Measurements from ENCODE around the gene ST6GAL1. TPM values are rescaled to one million over a fixed set of nuclear protein-coding genes. Genes with fewer than 3 reads are reported as not detected.
A peak's percentile ranks its signal among the peaks of the same experiment; 100 is the strongest.
"Not testable (repeated sequence)": the region's sequence is repeated elsewhere in the genome, so short reads cannot be mapped to it uniquely, and the experiment has no call there.

Gene ST6GAL1
- polyA plus RNA-seq, 3 donors from 2014 or later: 49.8 to 142 (median 74.4) TPM

GRCh38 chr3:187020376-187020775, 90.0 kb downstream of the ST6GAL1 start:
- Mint-ChIP-seq H3K27me3 (ENCODE audit: low read depth in 3 of 3) (peaks cover 1 to 2% (median 1%) of the 10 kb centered on the region in 3 donors), H3K4me3 (no peak overlapping the region)

GRCh38 chr3:187021748-187022402, 91.5 kb downstream of the ST6GAL1 start:
- H3K27ac Mint-ChIP-seq: peak overlapping the region in 5 of 6 donors; percentile 5 to 72 (median 46)
- DNase-seq: no peak
- peaks cover 52 to 86% of the 10 kb centered on the region in 2 donors for H3K4me1 Mint-ChIP-seq
- peaks cover 0 to 3% (median 2%) of the 10 kb centered on the region in 3 donors for H3K27me3 Mint-ChIP-seq (ENCODE audit: low read depth in 3 of 3)
- H3K4me3 Mint-ChIP-seq: no peak overlapping the region
- no peaks in the 10 kb centered on the region for H3K9me3 Mint-ChIP-seq
- peaks cover 4 to 12% (median 4%) of the 10 kb centered on the region in 3 donors for H3K36me3 Mint-ChIP-seq

More at GRCh38 chr3:187020376-187020775, 90.0 kb downstream of the ST6GAL1 start:
- H3K27ac Mint-ChIP-seq: peak overlapping the region in 4 of 6 donors; percentile 20 to 83 (median 62)
- H3K9me3 Mint-ChIP-seq: no peaks in the 10 kb centered on the region
- no peak for DNase-seq
- peaks cover 50 to 86% of the 10 kb centered on the region in 2 donors for H3K4me1 Mint-ChIP-seq
- H3K36me3 Mint-ChIP-seq: peaks cover 4 to 12% (median 12%) of the 10 kb centered on the region in 3 donors

GRCh38 chr3:187022403-187023029, 92.2 kb downstream of the ST6GAL1 start:
- H3K4me3 Mint-ChIP-seq: no peak overlapping the region
- no peak for DNase-seq
- peak overlapping the region in 5 of 6 donors; percentile 10 to 73 (median 62) for H3K27ac Mint-ChIP-seq
- no peaks in the 10 kb centered on the region for H3K9me3 Mint-ChIP-seq
- peaks cover 4 to 12% (median 4%) of the 10 kb centered on the region in 3 donors for H3K36me3 Mint-ChIP-seq
- H3K4me1 Mint-ChIP-seq: peaks cover 57 to 86% of the 10 kb centered on the region in 2 donors
- H3K27me3 Mint-ChIP-seq (ENCODE audit: low read depth in 3 of 3): peaks cover 0 to 3% (median 2%) of the 10 kb centered on the region in 3 donors

GRCh38 chr3:187023340-187023739, 93.0 kb downstream of the ST6GAL1 start:
- H3K27ac Mint-ChIP-seq: peak overlapping the region in 4 of 6 donors; percentile 26 to 73 (median 43)
- H3K9me3 Mint-ChIP-seq; H3K27me3 Mint-ChIP-seq (ENCODE audit: low read depth in 3 of 3); DNase-seq; H3K36me3 Mint-ChIP-seq; H3K4me3 Mint-ChIP-seq: not testable (repeated sequence)
- H3K4me1 Mint-ChIP-seq: peaks cover 65 to 86% of the 10 kb centered on the region in 2 donors

- Mint-ChIP-seq H3K27me3 (ENCODE audit: low read depth in 3 of 3) (peaks cover 0 to 2% (median 2%) of the 10 kb centered on the region in 3 donors), H3K4me3 (peak overlapping the region; percentile 68 to 75 (median 71)), H3K27ac (peak overlapping the region; percentile 65 to 89 (median 81)), H3K36me3 (peaks cover 2 to 6% (median 4%) of the 10 kb centered on the region in 3 donors), H3K4me1 (peaks cover 67 to 86% of the 10 kb centered on the region in 2 donors), H3K9me3 (no peaks in the 10 kb centered on the region)
- no peak for DNase-seq
Observed at GRCh38 chr3:187024536-187025226, 94.4 kb downstream of the ST6GAL1 start.

GRCh38 chr3:187025254-187025655, 94.9 kb downstream of the ST6GAL1 start:
- Mint-ChIP-seq H3K4me3 (peak overlapping the region; percentile 68 to 75 (median 71)), H3K36me3 (peaks cover 0 to 6% (median 4%) of the 10 kb centered on the region in 3 donors), H3K4me1 (peaks cover 72 to 88% of the 10 kb centered on the region in 2 donors), H3K27ac (peak overlapping the region; percentile 65 to 89 (median 81)), H3K9me3 (no peaks in the 10 kb centered on the region), H3K27me3 (ENCODE audit: low read depth in 3 of 3) (peaks cover 0 to 2% (median 2%) of the 10 kb centered on the region in 3 donors)
- DNase-seq: no peak

- Mint-ChIP-seq H3K36me3 (peaks cover 0 to 6% (median 4%) of the 10 kb centered on the region in 3 donors), H3K4me1 (peaks cover 74 to 88% of the 10 kb centered on the region in 2 donors), H3K9me3 (no peaks in the 10 kb centered on the region), H3K27ac (peak overlapping the region; percentile 65 to 89 (median 81)), H3K27me3 (ENCODE audit: low read depth in 3 of 3) (peaks cover 0 to 2% (median 2%) of the 10 kb centered on the region in 3 donors), H3K4me3 (peak overlapping the region; percentile 68 to 75 (median 71))
- DNase-seq: no peak
Observed at GRCh38 chr3:187025656-187026316, 95.5 kb downstream of the ST6GAL1 start.

GRCh38 chr3:187026317-187026670, 96.0 kb downstream of the ST6GAL1 start:
- Mint-ChIP-seq H3K27me3 (ENCODE audit: low read depth in 3 of 3) (peaks cover 0 to 2% (median 2%) of the 10 kb centered on the region in 3 donors), H3K36me3 (peaks cover 0 to 6% (median 4%) of the 10 kb centered on the region in 3 donors), H3K27ac (peak overlapping the region; percentile 65 to 89 (median 81)), H3K4me1 (peaks cover 79 to 92% of the 10 kb centered on the region in 2 donors), H3K9me3 (no peaks in the 10 kb centered on the region), H3K4me3 (peak overlapping the region; percentile 61 to 75 (median 71))
- DNase-seq: no peak

GRCh38 chr3:187027531-187028278, 97.4 kb downstream of the ST6GAL1 start:
- peak overlapping the region; percentile 44 to 73 (median 64) for H3K4me3 Mint-ChIP-seq
- peak overlapping the region; percentile 66 to 90 (median 81) for H3K27ac Mint-ChIP-seq
- H3K27me3 Mint-ChIP-seq (ENCODE audit: low read depth in 3 of 3): peaks cover 0 to 2% (median 2%) of the 10 kb centered on the region in 3 donors
- H3K9me3 Mint-ChIP-seq: no peaks in the 10 kb centered on the region
- H3K4me1 Mint-ChIP-seq: peaks cover 86 to 95% of the 10 kb centered on the region in 2 donors
- peak in 1 of 3 donors; percentile 19 for DNase-seq
- peaks cover 0 to 10% (median 4%) of the 10 kb centered on the region in 3 donors for H3K36me3 Mint-ChIP-seq

- H3K4me1 Mint-ChIP-seq: peaks cover 70 to 87% of the 10 kb centered on the region in 2 donors
- peaks cover 0 to 3% (median 0%) of the 10 kb centered on the region in 3 donors for H3K27me3 Mint-ChIP-seq (ENCODE audit: low read depth in 3 of 3)
- H3K4me3 Mint-ChIP-seq: peak overlapping the region; percentile 70 to 77 (median 75)
- DNase-seq: no peak
- peaks cover 0 to 3% (median 0%) of the 10 kb centered on the region in 6 donors for H3K9me3 Mint-ChIP-seq
- peaks cover 15 to 22% (median 15%) of the 10 kb centered on the region in 3 donors for H3K36me3 Mint-ChIP-seq
- peak overlapping the region; percentile 7 to 83 (median 35) for H3K27ac Mint-ChIP-seq
Observed at GRCh38 chr3:187031934-187032333, 101.6 kb downstream of the ST6GAL1 start.

- peaks cover 46 to 72% of the 10 kb centered on the region in 2 donors for H3K4me1 Mint-ChIP-seq
- H3K9me3 Mint-ChIP-seq: peaks cover 0 to 3% (median 0%) of the 10 kb centered on the region in 6 donors
- peaks cover 0 to 3% (median 0%) of the 10 kb centered on the region in 3 donors for H3K27me3 Mint-ChIP-seq (ENCODE audit: low read depth in 3 of 3)
- no peak for DNase-seq
- no peak overlapping the region for H3K4me3 Mint-ChIP-seq
- H3K36me3 Mint-ChIP-seq: peaks cover 34 to 50% (median 34%) of the 10 kb centered on the region in 3 donors
- no peak overlapping the region for H3K27ac Mint-ChIP-seq
Observed at GRCh38 chr3:187036394-187036793, 106.1 kb downstream of the ST6GAL1 start.

- no peak overlapping the region for H3K4me3 Mint-ChIP-seq
- DNase-seq: no peak
- H3K27ac Mint-ChIP-seq: peak overlapping the region in 3 of 6 donors; percentile 25 to 65 (median 36)
- H3K36me3 Mint-ChIP-seq: peaks cover 43 to 65% (median 43%) of the 10 kb centered on the region in 3 donors
- peaks cover 0 to 5% (median 0%) of the 10 kb centered on the region in 3 donors for H3K27me3 Mint-ChIP-seq (ENCODE audit: low read depth in 3 of 3)
- peaks cover 46 to 72% of the 10 kb centered on the region in 2 donors for H3K4me1 Mint-ChIP-seq
- H3K9me3 Mint-ChIP-seq: peaks cover 0 to 1% (median 0%) of the 10 kb centered on the region in 6 donors
Observed at GRCh38 chr3:187039100-187039722, 108.9 kb downstream of the ST6GAL1 start.

All from immature natural killer cell (primary cell).